NCI-H748 treated with DMSO at 0.1 percent for 48 hours (cell line): ENCODE measurements around the gene LAGE3.

Experiments used
- DNase-seq: peaks from one replicate; lab custom pipeline; 2025; lab: John Stamatoyannopoulos, UW

The LAGE3 gene

GRCh38 chrX:154435171-154435733, 43.8 kb downstream of the LAGE3 start:
- DNase-seq = no peak

GRCh38 chrX:154434394-154435168, 44.5 kb downstream of the LAGE3 start:
- no peak for DNase-seq

DNA sequence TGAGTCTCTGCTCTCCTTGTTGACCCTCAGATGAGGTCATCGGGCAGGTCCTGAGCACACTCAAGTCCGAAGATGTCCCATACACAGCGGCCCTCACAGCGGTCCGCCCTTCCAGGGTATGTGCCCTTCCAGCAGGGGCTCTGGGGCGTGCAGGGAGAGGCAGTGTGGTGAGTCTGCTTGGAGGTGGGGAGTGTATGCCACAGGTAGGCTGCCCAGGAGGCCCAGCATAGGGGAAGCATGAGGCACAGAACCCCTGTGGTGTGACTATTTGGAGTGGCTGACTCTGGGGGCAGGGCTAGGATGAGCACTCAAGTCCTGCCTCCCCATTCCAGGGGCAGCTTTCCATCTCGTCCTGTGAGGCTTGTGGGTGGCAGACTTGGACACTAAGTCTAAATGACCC, 45.5 kb downstream of the LAGE3 start:
- DNase-seq = no peak

- DNase-seq = no peak
Observed at GRCh38 chrX:154432210-154432609, 46.9 kb downstream of the LAGE3 start.

DNA sequence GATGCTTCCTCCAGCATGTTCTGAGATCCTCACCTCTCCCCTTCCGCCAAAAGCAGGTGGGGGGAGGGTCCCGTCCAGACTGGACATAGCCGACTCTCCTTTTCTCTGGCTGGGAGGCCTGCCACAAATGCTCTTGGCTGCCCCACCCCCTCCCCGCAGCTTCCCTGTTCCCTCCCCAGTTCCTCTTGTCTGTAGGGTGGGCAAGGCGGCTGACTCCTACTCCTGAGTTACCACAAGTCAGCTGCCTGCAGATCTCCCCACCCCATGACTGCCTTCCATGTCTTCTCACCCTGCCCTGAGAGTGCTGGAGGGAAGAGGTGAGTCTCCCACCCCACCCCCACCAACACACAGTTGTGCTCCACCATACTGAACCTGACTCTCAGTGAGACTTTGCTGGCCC, 47.7 kb downstream of the LAGE3 start:
- DNase-seq = no peak

DNA sequence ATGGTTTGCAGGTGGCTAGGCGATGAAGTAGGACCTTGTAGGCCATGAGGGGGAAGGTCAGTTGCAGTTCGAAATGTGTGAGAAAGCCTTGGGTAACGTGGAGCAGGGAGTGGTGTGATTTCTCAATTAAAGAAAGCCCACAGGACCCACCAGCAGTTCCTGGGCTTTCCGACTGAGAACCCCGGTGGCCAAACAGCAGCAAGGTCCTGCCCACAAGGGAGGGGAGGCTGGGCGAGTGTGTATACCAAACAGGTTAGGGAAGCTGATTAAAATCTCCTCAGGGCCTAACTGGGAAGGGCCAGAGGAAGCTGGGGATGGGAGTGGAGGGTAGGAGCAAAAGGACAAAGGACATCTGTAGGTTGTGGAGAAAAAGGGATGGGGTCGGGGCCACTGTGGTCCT, 48.2 kb downstream of the LAGE3 start:
- no peak for DNase-seq

DNA sequence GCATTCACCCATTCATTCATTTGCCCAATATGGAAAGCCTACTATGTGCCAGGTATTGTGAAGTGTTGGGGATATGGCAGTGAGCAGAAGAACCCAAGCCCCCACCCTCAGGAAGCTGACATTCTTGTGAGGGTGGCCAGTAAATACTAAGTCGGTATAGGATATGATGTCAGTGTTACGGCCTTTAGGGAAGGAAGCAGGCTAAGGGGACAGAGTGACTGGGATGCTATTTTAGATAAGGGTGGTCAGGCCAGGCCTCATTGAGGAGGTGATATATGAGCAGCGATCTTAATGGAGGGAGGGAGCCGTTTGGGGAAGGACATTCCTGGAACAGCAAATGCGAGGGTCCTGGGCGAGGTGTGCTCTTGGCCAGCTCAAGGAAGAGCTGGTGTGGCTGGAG, 48.6 kb downstream of the LAGE3 start:
- DNase-seq = no peak

DNA sequence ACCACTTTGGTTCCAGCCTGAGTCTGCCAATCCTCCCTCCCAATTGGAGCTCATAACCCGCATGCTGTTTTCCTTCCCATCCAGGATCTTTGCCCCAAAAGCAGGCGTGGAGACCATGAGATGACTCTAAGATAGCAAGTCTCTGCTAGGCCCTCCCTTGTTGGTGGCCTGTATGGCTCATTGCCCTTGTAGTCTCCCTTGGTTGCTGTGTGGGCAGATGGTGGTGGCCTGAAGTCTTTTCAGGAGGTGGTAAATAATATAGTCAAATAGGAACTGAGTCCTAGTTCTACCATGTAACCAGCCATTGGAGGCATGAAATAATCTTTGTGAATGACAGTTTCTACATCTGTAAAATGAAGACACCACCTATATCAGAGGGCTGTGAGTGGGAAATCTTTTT, 49.4 kb downstream of the LAGE3 start:
- DNase-seq = no peak

DNA sequence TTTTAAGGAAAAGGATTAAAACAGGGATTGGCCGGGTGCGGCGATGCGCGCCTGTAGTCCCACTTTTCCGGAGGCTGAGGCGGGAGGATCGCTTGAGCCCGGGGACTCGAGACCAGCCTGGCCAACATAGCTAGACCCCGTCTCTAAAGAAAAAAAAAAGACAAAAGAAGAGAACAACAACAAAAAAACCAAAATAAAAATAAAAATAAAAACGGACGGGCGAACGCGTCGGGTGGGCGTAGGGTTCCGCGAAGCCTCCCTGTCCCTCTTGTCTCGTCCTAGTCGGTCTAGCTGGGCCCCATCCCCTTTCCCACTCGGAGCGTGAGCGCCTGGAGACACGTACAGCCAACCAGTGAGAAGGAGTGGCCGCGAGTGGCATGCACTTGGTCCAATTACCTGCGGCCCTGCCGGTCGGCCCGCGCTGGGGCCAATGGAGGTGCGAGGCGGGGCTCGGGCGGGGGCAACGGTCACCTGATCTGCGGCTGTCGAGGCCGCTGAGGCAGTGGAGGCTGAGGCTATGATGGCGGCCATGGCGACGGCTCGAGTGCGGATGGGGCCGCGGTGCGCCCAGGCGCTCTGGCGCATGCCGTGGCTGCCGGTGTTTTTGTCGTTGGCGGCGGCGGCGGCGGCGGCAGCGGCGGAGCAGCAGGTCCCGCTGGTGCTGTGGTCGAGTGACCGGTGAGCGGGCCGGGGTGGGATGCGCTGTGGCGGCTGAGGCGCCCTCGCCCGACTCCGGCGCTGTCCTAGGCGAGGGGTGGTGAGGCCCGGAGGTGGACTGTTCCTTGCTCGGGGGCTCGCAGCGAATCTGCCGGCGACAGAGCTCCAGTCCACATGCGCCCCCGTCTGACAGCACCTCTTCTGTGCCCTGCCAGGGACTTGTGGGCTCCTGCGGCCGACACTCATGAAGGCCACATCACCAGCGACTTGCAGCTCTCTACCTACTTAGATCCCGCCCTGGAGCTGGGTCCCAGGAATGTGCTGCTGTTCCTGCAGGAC, 50.6 kb downstream of the LAGE3 start, which contains the start of gene ATP6AP1:
Gene ATP6AP1, plus strand, starts transcription at position 502 of the 996 bp plus-strand sequence. Its CDS starts 16 bp downstream, at position 518.
- peak; percentile 83 for DNase-seq
